Activated CD4-positive, alpha-beta memory T cell treated with anti-CD3 and anti-CD28 coated beads for 36 hours (primary cell): ENCODE data around the gene SGMS1. TPM values are rescaled to one million over a fixed set of nuclear protein-coding genes. Genes with fewer than 3 reads are reported as not detected.
"Not testable (repeated sequence)": the region's sequence is repeated elsewhere in the genome, so short reads cannot be mapped to it uniquely, and the experiment has no call there.

ENCODE experiments used
- CTCF ChIA-PET: fragments of 350-600 bp; sonication (Branson Sonifier 250); formaldehyde crosslinking; loops from one replicate; lab custom pipeline; 2021; ENCODE audit warnings: antibody characterized with exemption, inconsistent platforms; lab: Charles Lee
- POLR2A ChIA-PET: fragments of 350-600 bp; sonication (Branson Sonifier 250); formaldehyde crosslinking; loops from one replicate; lab custom pipeline; 2021; ENCODE audit warnings: antibody characterized with exemption; lab: Charles Lee
- DNase-seq: peaks from one replicate; pipeline ENCODE4 v3.0.0-alpha.2; 2020
- H3K27ac Mint-ChIP-seq: one replicate; pipeline ENCODE4 v1.8.0; 2021; ENCODE audit warnings: mixed read lengths
- H3K27me3 Mint-ChIP-seq: one replicate; pipeline ENCODE4 v1.8.0; 2021; ENCODE audit warnings: mixed read lengths
- H3K36me3 Mint-ChIP-seq: one replicate; pipeline ENCODE4 v1.8.0; 2021; ENCODE audit warnings: mixed read lengths
- H3K4me1 Mint-ChIP-seq: one replicate; pipeline ENCODE4 v1.8.0; 2021; ENCODE audit warnings: low read depth, mixed read lengths
- H3K4me3 Mint-ChIP-seq: one replicate; pipeline ENCODE4 v1.8.0; 2021; ENCODE audit warnings: mild to moderate bottlenecking, mixed read lengths
- H3K9me3 Mint-ChIP-seq: one replicate; pipeline ENCODE4 v1.8.0; 2021; ENCODE audit warnings: mixed read lengths
- intact Hi-C: fragments of 100-400 bp; cut with micrococcal nuclease; formaldehyde crosslinking; loops from one replicate; pipeline ENCODE4 v1.15.1; 2023
- total RNA-seq, 2 experiments: library from RNA; stranded (reverse); gene quantifications; one replicate each; pipeline ENCODE4 v1.2.3, GENCODE V29; 2021

The SGMS1 gene
- total RNA-seq, 2 experiments from 2014 or later: 6.8 to 7.2 TPM

- ChIA-PET CTCF (no interaction called here), POLR2A (no interaction called here)
- no peaks in the 10 kb centered on the region for H3K27me3 Mint-ChIP-seq
- H3K9me3 Mint-ChIP-seq: peaks cover 3% of the 10 kb centered on the region
- H3K4me1 Mint-ChIP-seq: peaks cover 26% of the 10 kb centered on the region
- H3K36me3 Mint-ChIP-seq: peaks cover 34% of the 10 kb centered on the region
- no peak for DNase-seq
- H3K4me3 Mint-ChIP-seq: no peak overlapping the region
- peak overlapping the region; percentile 2 for H3K27ac Mint-ChIP-seq
- intact Hi-C loops: no loop called here
These were observed 127.5 kb downstream of the SGMS1 start for GRCh38 chr10:50496228-50496627.

DNA sequence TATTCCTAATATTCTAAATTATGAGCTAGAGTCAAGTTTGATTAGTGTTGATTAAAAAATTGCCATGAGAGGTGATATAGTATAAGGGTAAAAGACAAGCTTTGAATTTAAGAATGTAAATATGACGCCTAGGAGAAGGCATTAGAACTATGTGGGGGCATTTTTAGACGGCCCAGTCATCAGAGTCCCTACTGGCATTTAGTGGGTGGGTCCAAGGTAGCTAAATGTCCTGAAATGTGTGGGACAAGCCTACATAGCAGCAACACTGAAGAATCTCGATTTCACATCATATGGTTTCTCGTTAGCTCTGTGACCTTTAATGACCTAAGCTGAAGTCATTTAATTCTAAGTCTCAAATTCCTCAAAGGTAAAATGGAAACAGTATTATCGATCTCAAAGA lies 133.5 kb downstream of the SGMS1 start:
- ChIA-PET CTCF (no interaction called here), POLR2A (no interaction called here)
- intact Hi-C loops: no loop called here
- Mint-ChIP-seq H3K27me3 (no peaks in the 10 kb centered on the region), H3K36me3 (peaks cover 27% of the 10 kb centered on the region), H3K27ac (no peak overlapping the region), H3K4me3 (no peak overlapping the region), H3K4me1 (peaks cover 4% of the 10 kb centered on the region), H3K9me3 (peaks cover 10% of the 10 kb centered on the region)
- DNase-seq: no peak

DNA sequence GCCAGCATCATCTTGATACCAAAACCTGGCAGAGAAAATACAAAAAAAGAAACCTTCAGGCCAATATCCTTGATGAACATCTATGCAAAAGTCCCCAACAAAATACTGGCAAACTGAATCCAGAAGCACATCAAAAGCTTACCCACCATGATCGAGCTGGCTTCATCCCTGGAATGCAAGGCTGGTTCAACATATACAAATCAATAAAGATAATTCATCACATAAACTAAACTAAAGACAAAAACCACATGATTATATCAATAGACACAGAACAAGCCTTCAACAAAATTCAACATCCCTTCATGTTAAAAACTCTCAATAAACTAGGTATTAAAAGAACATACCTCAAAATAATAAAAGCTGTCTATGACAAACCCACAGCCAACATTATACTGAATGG lies 139.2 kb downstream of the SGMS1 start:
- H3K4me1 Mint-ChIP-seq, H3K27me3 Mint-ChIP-seq, CTCF ChIA-PET, intact Hi-C loops, H3K27ac Mint-ChIP-seq, DNase-seq, POLR2A ChIA-PET, H3K4me3 Mint-ChIP-seq: not testable (repeated sequence)
- H3K9me3 Mint-ChIP-seq: peaks cover 26% of the 10 kb centered on the region
- peaks cover 34% of the 10 kb centered on the region for H3K36me3 Mint-ChIP-seq

GRCh38 chr10:50480054-50481007 lies 143.4 kb downstream of the SGMS1 start:
- ChIA-PET POLR2A (no interaction called here), CTCF (no interaction called here)
- intact Hi-C loops: no loop called here
- Mint-ChIP-seq H3K4me1 (peaks cover 6% of the 10 kb centered on the region), H3K36me3 (peaks cover 49% of the 10 kb centered on the region), H3K27ac (no peak overlapping the region), H3K4me3 (no peak overlapping the region), H3K9me3 (peaks cover 36% of the 10 kb centered on the region), H3K27me3 (no peaks in the 10 kb centered on the region)
- no peak for DNase-seq

GRCh38 chr10:50477287-50478203 lies 146.2 kb downstream of the SGMS1 start:
- POLR2A ChIA-PET: no interaction called here
- Mint-ChIP-seq H3K27ac (no peak overlapping the region), H3K27me3 (no peaks in the 10 kb centered on the region), H3K4me1 (peaks cover 7% of the 10 kb centered on the region), H3K9me3 (peaks cover 16% of the 10 kb centered on the region), H3K4me3 (no peak overlapping the region), H3K36me3 (peaks cover 26% of the 10 kb centered on the region)
- CTCF ChIA-PET: no interaction called here
- DNase-seq: no peak
- intact Hi-C loops: no loop called here

GRCh38 chr10:50473756-50474155 lies 150.0 kb downstream of the SGMS1 start:
- no peak overlapping the region for H3K4me3 Mint-ChIP-seq
- CTCF ChIA-PET: interaction anchor here (0.7 kb wide), 1 partner anchor 52 kb away, joined by 3 read pairs; no protein-coding TSS in a partner anchor

GRCh38 chr10:50472914-50473313 lies 150.8 kb downstream of the SGMS1 start:
- Mint-ChIP-seq H3K4me1 (peaks cover 44% of the 10 kb centered on the region), H3K9me3 (peaks cover 16% of the 10 kb centered on the region), H3K36me3 (peaks cover 17% of the 10 kb centered on the region), H3K27ac (no peak overlapping the region), H3K4me3 (no peak overlapping the region), H3K27me3 (no peaks in the 10 kb centered on the region)
- intact Hi-C loops: no loop called here
- DNase-seq: no peak
- POLR2A ChIA-PET: no interaction called here
- CTCF ChIA-PET: no interaction called here

More at GRCh38 chr10:50473756-50474155, 150.0 kb downstream of the SGMS1 start:
- H3K4me1 Mint-ChIP-seq: peaks cover 35% of the 10 kb centered on the region
- peaks cover 16% of the 10 kb centered on the region for H3K9me3 Mint-ChIP-seq
- no peaks in the 10 kb centered on the region for H3K27me3 Mint-ChIP-seq
- intact Hi-C loops: no loop called here
- POLR2A ChIA-PET: no interaction called here
- no peak overlapping the region for H3K27ac Mint-ChIP-seq
- H3K36me3 Mint-ChIP-seq: peaks cover 18% of the 10 kb centered on the region
- no peak for DNase-seq

DNA sequence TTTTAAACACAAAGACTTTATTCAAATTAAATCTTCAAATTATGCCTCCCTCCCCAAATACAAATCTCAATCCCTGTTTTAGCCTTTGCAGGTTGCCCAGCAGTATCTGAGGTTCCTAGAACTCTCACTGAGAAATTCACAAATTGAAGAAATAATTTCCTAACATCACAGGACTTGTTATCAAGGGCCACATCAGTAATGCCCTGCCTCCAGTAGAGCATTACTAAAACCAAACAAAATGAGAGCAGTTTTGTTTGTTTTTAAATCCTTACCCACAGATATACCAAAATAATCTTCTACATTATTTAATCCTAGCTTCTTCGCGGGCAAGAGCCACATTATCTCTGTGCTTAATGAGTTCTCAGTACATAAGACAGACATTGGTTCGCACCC lies 152.2 kb downstream of the SGMS1 start:
- no peak overlapping the region for H3K27ac Mint-ChIP-seq
- intact Hi-C loops: no loop called here
- H3K27me3 Mint-ChIP-seq: no peaks in the 10 kb centered on the region
- peaks cover 52% of the 10 kb centered on the region for H3K4me1 Mint-ChIP-seq
- peaks cover 3% of the 10 kb centered on the region for H3K9me3 Mint-ChIP-seq
- POLR2A ChIA-PET: no interaction called here
- no peak overlapping the region for H3K4me3 Mint-ChIP-seq
- H3K36me3 Mint-ChIP-seq: peaks cover 4% of the 10 kb centered on the region
- no peak for DNase-seq
- CTCF ChIA-PET: no interaction called here

DNA sequence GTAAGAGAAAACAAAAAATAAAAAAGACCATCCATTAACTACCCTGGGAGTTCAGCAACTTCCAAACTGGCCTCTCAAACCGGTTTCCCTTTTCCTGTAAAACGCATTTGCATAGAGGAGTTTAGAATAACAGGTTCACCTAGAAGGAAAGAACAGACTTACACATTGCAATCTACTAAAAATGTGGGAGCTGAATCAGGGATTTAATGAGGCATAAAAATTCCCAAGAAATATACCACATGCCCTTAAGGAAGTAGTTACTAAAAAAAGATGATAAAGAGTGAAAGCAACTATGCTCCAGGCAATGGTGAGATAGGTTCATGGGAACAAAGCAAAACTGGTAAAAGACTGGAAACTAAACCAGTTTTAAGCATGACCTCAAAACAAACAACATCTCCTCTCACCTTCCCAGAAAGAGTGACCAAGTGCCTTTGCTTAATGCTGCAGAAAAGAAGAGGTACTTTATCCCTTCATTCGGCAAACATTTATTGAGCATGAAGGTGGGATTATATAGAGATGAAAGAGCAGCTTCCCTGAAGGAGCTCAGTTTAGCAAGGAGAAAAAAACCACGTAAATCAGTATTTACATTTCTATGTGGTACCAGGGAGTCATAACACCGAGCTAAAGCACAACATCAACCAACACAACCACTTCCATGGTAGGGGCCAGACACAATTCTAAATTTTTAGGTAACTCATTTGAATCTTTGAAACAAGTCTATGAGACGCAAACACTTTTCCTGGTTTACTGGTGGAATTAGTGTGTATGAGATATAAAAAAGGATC lies 152.8 kb downstream of the SGMS1 start:
- Mint-ChIP-seq H3K27ac (no peak overlapping the region), H3K4me3 (no peak overlapping the region), H3K4me1 (peaks cover 52% of the 10 kb centered on the region), H3K9me3 (no peaks in the 10 kb centered on the region), H3K36me3 (peaks cover 3% of the 10 kb centered on the region), H3K27me3 (no peaks in the 10 kb centered on the region)
- ChIA-PET CTCF (interaction anchor here (0.6 kb wide), 1 partner anchor 9 kb away, joined by 3 read pairs; no protein-coding TSS in a partner anchor), POLR2A (no interaction called here)
- DNase-seq: no peak
- intact Hi-C loops: no loop called here

GRCh38 chr10:50470345-50470744 lies 153.4 kb downstream of the SGMS1 start:
- H3K4me3 Mint-ChIP-seq: no peak overlapping the region
- peaks cover 50% of the 10 kb centered on the region for H3K4me1 Mint-ChIP-seq
- intact Hi-C loops: no loop called here
- no peak overlapping the region for H3K27ac Mint-ChIP-seq
- no peaks in the 10 kb centered on the region for H3K36me3 Mint-ChIP-seq
- no peak for DNase-seq
- POLR2A ChIA-PET: no interaction called here
- CTCF ChIA-PET: interaction anchor here (0.6 kb wide), 1 partner anchor 9 kb away, joined by 3 read pairs; no protein-coding TSS in a partner anchor
- no peaks in the 10 kb centered on the region for H3K27me3 Mint-ChIP-seq
- no peaks in the 10 kb centered on the region for H3K9me3 Mint-ChIP-seq

- POLR2A ChIA-PET: no interaction called here
- intact Hi-C loops: no loop called here
- H3K4me1 Mint-ChIP-seq: peaks cover 50% of the 10 kb centered on the region
- no peaks in the 10 kb centered on the region for H3K36me3 Mint-ChIP-seq
- no peak overlapping the region for H3K4me3 Mint-ChIP-seq
- no peaks in the 10 kb centered on the region for H3K27me3 Mint-ChIP-seq
- H3K9me3 Mint-ChIP-seq: no peaks in the 10 kb centered on the region
- DNase-seq: no peak
- H3K27ac Mint-ChIP-seq: no peak overlapping the region
- CTCF ChIA-PET: no interaction called here
These were observed 154.0 kb downstream of the SGMS1 start for GRCh38 chr10:50469778-50470193.
